NCI-H524 treated with DMSO at 0.1 percent for 48 hours (cell line): ENCODE measurements around the gene CMPK2.
"Not testable (repeated sequence)": the region's sequence is repeated elsewhere in the genome, so short reads cannot be mapped to it uniquely, and the experiment has no call there.

Experiments used
- DNase-seq: peaks from one replicate; lab custom pipeline; 2025; lab: John Stamatoyannopoulos, UW

Gene CMPK2

GRCh38 chr2:6865346-6866274 lies at the start of gene CMPK2:
TSS of gene CMPK2 (minus strand) at chr2:6865907. CDS start at chr2:6865696, 211 bp downstream.
- DNase-seq = no peak

GRCh38 chr2:6915399-6915798 lies 49.7 kb upstream of the CMPK2 start:
- no peak for DNase-seq

GRCh38 chr2:6914828-6915227 lies 49.1 kb upstream of the CMPK2 start:
- DNase-seq = no peak

GRCh38 chr2:6913415-6914157 lies 47.9 kb upstream of the CMPK2 start:
- DNase-seq = no peak

- no peak for DNase-seq
Measured at GRCh38 chr2:6911721-6912120, 46.0 kb upstream of the CMPK2 start.

- no peak for DNase-seq
Measured at GRCh38 chr2:6909431-6910385, 44.0 kb upstream of the CMPK2 start.

- DNase-seq = no peak
Measured at GRCh38 chr2:6908291-6908690, 42.6 kb upstream of the CMPK2 start.

GRCh38 chr2:6906165-6906741 lies 40.5 kb upstream of the CMPK2 start:
- DNase-seq = no peak

GRCh38 chr2:6905668-6906067 lies 40.0 kb upstream of the CMPK2 start:
- DNase-seq = no peak

- not testable (repeated sequence) for DNase-seq
Measured at GRCh38 chr2:6902581-6902980, 36.9 kb upstream of the CMPK2 start.

- DNase-seq = no peak
Measured at GRCh38 chr2:6896930-6897759, 31.4 kb upstream of the CMPK2 start.

- DNase-seq = no peak
Measured at GRCh38 chr2:6893876-6894482, 28.3 kb upstream of the CMPK2 start.

GRCh38 chr2:6888724-6889123 lies 23.0 kb upstream of the CMPK2 start:
- no peak for DNase-seq

GRCh38 chr2:6887751-6888192 lies 22.1 kb upstream of the CMPK2 start:
- no peak for DNase-seq

- no peak for DNase-seq
Measured at GRCh38 chr2:6885968-6886367, 20.3 kb upstream of the CMPK2 start.

GRCh38 chr2:6885551-6885950 lies 19.8 kb upstream of the CMPK2 start:
- DNase-seq = no peak

GRCh38 chr2:6883448-6884122 lies 17.9 kb upstream of the CMPK2 start:
- DNase-seq = no peak

GRCh38 chr2:6881516-6881915 lies 15.8 kb upstream of the CMPK2 start:
- DNase-seq = no peak

- no peak for DNase-seq
Measured at GRCh38 chr2:6881046-6881445, 15.3 kb upstream of the CMPK2 start.
